GM12878 (cell line): ENCODE measurements around the gene ARL4D.

Experiments used
- ATF3 ChIP-seq: IDR thresholded peaks from 2 replicates; pipeline ENCODE4 v1.6.1; 2011; ENCODE audit warnings: low read depth, mild to moderate bottlenecking, low read length, moderate library complexity, borderline replicate concordance; ENCODE audit errors: extremely low read depth
- CTCF ChIP-seq, 3 experiments: IDR thresholded peaks in 2 of 3; conservative IDR thresholded peaks in 1 of 3; 2 replicates each; pipeline ENCODE4 v1.5.1; 2011; ENCODE audit warnings: low read depth in 3 of 3, low read length in 3 of 3, mild to moderate bottlenecking in 3 of 3, control low read depth in 2 of 3, moderate library complexity in 2 of 3, inconsistent platforms in 1 of 3, mixed read lengths in 1 of 3; ENCODE audit not compliant: control insufficient read depth in 2 of 3, insufficient read depth in 1 of 3; ENCODE audit errors: extremely low read depth in 1 of 3
- EP300 ChIP-seq, 2 experiments: fragments of 150-350 bp in 1 of 2; IDR thresholded peaks; 2 replicates each; pipeline ENCODE4 v1.6.1; 2011 to 2012; ENCODE audit warnings: low read depth in 2 of 2, low read length in 2 of 2, borderline replicate concordance in 1 of 2, improper control_type of control experiment in 1 of 2, inconsistent platforms in 1 of 2; ENCODE audit not compliant: control insufficient read depth in 1 of 2
- MYC ChIP-seq: IDR thresholded peaks from 2 replicates; pipeline ENCODE4 v1.6.1; 2011; ENCODE audit warnings: mild to moderate bottlenecking, low read length, moderate library complexity, inconsistent platforms; ENCODE audit not compliant: insufficient read depth, insufficient replicate concordance, insufficient read length, severe bottlenecking
- NR2C2 ChIP-seq: IDR thresholded peaks from 2 replicates; pipeline ENCODE4 v1.6.1; 2011; ENCODE audit warnings: borderline replicate concordance, low read depth; ENCODE audit not compliant: control insufficient read depth, insufficient read length
- SIN3A ChIP-seq: IDR thresholded peaks from 2 replicates; pipeline ENCODE4 v1.6.1; 2012; ENCODE audit warnings: low read depth, low read length, improper control_type of control experiment
- SMC3 ChIP-seq: IDR thresholded peaks from 2 replicates; pipeline ENCODE4 v1.6.1; 2011; ENCODE audit warnings: low read length, improper control_type of control experiment, borderline replicate concordance
- TBL1XR1 ChIP-seq: IDR thresholded peaks from 2 replicates; pipeline ENCODE4 v1.6.1; 2012; ENCODE audit warnings: low read depth, low read length, improper control_type of control experiment
- YY1 ChIP-seq: IDR thresholded peaks from 2 replicates; pipeline ENCODE4 v1.6.1; 2011; ENCODE audit warnings: low read depth, mild to moderate bottlenecking, low read length

- TF ChIP-seq EP300 (IDR thresholded peaks at IDR 0.05; ENCODE audit: borderline replicate concordance in 1 of 2, control insufficient read depth in 1 of 2, low read depth in 2 of 2, low read length in 2 of 2), result no peak
- no peak for TF ChIP-seq NR2C2
- no peak for TF ChIP-seq CTCF (IDR thresholded peaks at IDR 0.05 in 2 of 3, conservative IDR thresholded peaks at IDR 0.05 in 1 of 3; ENCODE audit: control insufficient read depth in 2 of 3, extremely low read depth in 1 of 3, insufficient read depth in 1 of 3, low read depth in 3 of 3, low read length in 3 of 3)
- no peak for TF ChIP-seq SMC3
- no peak for TF ChIP-seq ATF3
- no peak for TF ChIP-seq MYC
- TF ChIP-seq SIN3A, result no peak
- no peak for TF ChIP-seq YY1
- no peak for TF ChIP-seq TBL1XR1
These were observed 17.2 kb upstream of the ARL4D start for GRCh38 chr17:43381621-43382020.
